Activated CD4-positive, alpha-beta T cell treated with anti-CD3 and anti-CD28 coated beads, Interleukin-2, amount 50 U/mL, for 16 hours (primary cell): ENCODE results near the gene ZNF532.
A peak's percentile ranks its signal among the peaks of the same experiment; 100 is the strongest.
"Not testable (repeated sequence)": the region's sequence is repeated elsewhere in the genome, so short reads cannot be mapped to it uniquely, and the experiment has no call there.

Source experiments
- DNase-seq: peaks from one replicate; pipeline ENCODE4 v3.0.0-alpha.2; 2020

Gene ZNF532, protein sequence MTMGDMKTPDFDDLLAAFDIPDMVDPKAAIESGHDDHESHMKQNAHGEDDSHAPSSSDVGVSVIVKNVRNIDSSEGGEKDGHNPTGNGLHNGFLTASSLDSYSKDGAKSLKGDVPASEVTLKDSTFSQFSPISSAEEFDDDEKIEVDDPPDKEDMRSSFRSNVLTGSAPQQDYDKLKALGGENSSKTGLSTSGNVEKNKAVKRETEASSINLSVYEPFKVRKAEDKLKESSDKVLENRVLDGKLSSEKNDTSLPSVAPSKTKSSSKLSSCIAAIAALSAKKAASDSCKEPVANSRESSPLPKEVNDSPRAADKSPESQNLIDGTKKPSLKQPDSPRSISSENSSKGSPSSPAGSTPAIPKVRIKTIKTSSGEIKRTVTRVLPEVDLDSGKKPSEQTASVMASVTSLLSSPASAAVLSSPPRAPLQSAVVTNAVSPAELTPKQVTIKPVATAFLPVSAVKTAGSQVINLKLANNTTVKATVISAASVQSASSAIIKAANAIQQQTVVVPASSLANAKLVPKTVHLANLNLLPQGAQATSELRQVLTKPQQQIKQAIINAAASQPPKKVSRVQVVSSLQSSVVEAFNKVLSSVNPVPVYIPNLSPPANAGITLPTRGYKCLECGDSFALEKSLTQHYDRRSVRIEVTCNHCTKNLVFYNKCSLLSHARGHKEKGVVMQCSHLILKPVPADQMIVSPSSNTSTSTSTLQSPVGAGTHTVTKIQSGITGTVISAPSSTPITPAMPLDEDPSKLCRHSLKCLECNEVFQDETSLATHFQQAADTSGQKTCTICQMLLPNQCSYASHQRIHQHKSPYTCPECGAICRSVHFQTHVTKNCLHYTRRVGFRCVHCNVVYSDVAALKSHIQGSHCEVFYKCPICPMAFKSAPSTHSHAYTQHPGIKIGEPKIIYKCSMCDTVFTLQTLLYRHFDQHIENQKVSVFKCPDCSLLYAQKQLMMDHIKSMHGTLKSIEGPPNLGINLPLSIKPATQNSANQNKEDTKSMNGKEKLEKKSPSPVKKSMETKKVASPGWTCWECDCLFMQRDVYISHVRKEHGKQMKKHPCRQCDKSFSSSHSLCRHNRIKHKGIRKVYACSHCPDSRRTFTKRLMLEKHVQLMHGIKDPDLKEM (N-terminal part only)

DNA sequence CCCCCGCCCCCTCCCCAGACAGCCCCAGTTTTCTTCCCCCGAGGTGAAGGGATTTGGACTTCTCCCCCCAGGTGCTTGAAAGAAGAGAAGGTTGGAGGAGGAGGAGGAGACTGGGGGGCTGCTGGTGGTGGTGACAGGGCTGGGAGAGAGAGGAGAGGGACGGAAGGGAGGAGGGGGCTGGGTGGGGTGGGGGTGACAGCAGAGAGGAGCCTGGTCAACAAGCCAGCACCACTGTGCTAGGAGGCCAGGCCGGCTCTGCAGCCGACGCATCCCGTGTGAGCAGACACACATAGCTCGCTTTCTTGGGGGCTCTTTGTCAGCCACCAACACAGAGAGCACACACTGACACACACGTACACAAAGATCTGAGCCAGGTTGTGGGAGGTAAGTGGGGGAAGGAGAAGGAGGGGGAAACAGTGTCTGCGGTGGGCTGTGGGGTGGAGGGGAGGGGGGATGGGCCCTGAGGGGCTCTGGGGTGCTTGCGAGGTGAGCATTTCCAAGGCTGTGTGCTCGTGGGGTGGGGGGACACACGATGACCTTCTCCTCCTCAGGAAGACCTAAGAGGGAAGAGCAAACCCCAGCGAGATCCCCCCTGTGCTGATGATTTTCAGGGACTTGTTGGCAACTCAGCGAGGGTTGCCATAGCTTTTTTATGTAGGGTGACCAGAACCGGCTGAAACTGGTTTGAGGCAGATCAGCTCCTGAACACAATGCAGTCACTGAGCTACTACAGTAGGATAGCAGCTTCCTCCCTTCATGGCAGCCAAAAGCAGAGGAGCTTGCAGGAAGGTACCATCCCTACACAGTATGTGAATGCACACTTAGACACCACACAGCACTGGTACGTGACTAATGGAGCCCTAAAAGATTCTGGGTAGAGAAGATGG, at the start of gene ZNF532:
Gene ZNF532, plus strand, starts transcription at position 732 of the 887 bp plus-strand sequence. CDS start 53,411 bp downstream, outside the sequence.
- peak; percentile 10 for DNase-seq

DNA sequence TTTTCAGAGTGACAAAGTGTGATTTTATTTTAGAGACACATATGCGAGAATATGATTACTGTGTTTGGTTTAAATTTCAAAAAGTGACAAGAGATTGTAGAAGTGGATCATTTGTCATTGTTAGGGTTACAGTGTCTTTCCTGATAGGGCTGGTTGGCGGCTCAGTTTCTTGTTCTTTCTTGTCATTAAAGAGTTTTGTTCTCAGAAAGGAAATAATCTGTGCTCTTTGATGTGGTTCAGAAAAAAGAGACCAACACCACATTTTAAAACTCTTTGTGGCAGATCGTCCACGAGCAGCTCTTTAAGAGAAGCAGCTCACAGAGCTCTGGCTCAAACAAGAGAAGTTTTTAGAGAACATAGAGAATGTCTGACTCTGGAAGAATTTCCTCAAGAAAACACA, 45.6 kb upstream of the ZNF532 start:
- DNase-seq = peak; percentile 48

DNA sequence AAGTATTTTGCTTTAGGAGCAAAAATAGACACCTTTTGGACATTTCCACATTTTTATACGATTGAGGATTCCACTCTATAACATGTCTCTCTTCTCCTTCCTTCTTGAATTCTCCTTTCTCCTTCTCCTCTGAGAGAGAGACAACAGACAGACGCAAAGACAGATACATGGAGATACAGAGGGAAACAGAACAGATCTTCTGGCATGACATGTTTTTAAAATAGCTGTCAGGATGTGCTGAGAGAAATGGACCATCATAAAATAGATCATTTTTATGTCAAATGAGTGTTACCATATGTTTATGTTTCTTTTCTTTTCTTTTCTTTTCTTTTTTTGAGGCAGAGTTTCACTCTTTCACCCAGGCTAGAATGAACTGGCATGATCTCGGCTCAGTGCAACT, 44.4 kb upstream of the ZNF532 start:
- no peak for DNase-seq

DNA sequence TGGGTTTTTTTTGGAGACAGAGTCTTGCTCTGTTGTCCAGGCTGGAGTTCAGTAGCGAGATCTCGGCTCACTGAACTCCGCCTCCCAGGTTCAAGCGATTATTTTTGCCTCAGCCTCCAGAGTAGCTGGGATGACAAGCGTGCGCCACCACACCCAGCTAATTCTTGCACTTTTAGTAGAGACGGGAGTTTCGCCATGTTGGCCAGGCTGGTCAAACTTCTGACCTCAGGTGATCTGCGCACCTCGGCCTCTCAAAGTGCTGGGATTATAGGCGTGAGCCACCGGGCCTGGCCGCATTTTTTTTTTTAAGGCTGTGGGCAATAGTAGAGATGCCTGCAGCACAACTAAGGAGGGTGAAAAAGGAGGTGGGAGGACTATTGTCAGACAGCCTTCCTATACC, 41.7 kb upstream of the ZNF532 start:
- DNase-seq = no peak

DNA sequence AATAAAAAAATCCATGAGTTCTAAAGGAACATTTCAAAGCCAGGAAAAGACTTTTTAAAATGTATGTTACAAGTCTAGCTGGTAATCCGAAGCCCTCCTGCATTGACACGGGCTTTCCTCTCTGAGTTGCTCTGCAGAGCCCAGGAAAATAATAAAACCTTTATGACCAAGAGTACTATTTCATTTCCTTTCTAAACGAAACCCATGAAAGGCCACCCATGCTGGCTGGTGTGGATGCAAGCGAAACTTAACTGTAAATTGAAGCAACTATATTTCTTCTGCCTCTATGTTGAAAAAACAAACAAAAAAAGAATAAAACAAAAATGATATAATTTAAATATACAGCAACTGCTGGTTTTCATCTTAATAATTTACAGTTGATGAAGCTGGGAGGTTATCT, 41.3 kb upstream of the ZNF532 start:
- no peak for DNase-seq

DNA sequence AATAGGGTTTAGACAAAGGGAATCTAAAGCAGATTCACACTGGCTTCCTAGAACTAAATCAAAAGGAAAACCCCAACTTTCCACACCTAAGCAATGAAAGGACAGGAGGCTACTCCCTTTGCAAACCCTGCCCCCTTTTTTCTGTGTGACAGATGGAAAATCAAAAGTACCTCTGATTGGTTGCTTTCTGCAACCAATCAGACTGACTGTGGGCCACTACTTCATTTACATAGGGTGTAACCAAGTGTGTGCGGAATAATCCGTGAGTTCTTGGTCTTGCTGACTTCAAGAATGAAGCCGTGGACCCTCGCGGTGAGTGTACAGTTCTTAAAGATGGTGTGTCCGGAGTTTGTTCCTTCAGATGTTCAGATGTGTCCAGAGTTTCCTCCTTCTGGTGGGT, 37.8 kb upstream of the ZNF532 start:
- DNase-seq = not testable (repeated sequence)

DNA sequence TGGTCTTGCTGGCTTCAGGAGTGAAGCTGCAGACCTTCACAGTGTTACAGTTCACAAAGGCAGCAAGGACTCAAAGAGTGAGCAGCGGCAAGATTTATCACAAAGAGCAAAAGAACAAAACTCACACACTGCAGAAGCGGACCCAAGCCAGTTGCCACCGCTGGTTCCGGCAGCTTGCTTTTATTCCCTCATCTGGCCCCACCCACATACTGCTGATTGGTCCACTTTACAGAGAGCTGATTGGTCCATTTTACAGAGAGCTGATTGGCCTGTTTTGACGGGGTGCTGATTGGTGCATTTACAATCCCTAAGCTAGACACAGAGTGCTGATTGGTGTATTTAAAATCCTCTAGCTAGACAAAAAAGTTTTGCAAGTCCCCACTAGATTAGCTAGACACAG, 37.2 kb upstream of the ZNF532 start:
- no peak for DNase-seq

DNA sequence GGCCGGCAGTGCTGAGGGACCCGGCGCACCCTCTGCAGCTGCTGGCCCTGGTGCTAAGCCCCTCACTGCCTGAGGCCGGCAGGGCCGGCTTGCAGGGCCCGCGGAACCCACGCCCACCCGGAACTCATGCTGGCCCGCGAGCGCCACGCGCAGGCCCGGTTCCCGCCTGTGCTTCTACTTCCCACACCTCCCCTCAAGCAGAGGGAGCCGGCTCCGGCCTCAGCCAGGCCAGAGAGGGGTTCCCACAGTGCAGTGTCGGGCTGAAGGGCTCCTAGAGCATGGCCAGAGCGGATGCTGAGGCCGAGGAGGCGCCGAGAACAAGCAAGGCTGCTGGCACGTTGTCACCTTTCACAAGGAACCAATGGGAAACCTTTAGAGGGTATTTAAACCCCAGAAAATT, 36.8 kb upstream of the ZNF532 start:
- DNase-seq = no peak

DNA sequence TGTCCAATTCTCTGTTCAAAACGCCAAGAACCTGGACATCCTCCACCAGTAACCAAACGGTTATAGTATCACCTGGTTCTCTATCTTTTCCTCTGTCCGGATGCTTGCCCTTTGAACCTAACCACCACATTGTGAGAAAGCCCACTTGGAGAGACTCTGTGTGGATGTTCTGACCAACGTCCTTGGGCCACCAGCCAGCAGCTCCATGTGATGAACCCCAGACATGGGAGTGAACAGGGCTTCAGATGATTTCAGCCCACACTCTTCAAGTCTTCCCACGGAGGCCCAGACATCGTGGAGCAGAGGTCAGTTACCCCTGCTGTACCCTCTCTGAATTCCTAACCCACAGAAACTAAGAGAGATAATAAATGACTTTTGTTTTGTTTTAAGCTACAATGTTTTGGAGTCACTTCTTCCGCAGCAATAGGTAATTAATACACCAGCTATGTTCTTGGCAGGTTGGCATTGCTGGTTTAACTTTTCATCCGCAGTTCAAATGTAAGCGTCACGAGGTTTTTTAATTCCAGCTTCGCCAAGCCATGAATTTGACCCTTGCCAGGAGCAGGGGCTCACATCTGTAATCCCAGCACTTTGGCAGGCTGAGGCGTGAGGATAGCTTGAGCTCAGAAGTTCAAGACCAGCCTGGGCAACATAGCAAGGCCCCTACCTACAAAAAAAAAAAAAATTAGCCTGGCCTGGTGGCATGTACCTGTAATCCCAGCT, 36.1 kb upstream of the ZNF532 start:
- DNase-seq = no peak

DNA sequence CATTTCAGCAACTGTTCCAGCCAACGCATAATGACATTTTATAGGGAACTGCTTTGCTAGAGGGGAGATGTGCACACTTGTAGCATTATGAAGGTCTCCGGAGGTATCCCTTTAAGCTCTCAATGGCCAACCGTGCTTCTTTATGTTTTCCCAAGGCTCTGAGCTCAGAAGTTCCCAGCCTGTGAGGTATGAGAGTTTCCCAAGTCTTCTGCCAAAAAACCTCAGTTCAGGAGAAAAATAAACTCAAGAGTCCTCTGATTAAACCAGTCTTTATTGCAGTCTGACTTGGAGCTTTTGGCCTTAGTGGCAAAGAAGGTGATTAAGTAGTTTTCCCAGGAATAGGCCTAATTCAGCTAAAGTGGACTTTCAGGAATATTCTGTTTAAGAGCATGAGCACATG, 35.4 kb upstream of the ZNF532 start:
- no peak for DNase-seq

DNA sequence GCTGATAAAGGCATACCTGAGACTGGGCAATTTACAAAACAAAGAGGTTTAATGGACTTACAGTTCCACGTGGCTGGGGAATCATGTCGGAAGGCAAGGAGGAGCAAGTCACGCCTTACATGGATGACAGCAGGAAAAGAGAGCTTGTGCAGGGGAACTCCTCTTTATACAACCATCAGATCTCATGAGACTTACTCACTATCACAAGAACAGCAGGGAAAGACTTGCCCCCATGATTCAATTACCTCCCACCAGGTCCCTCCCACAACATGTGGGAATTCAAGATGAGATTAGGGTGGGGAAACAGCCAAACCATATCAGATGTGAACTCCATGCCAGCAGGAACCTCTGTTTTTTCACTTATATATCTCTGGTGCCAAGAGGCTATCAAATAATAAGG, 34.8 kb upstream of the ZNF532 start:
- not testable (repeated sequence) for DNase-seq

DNA sequence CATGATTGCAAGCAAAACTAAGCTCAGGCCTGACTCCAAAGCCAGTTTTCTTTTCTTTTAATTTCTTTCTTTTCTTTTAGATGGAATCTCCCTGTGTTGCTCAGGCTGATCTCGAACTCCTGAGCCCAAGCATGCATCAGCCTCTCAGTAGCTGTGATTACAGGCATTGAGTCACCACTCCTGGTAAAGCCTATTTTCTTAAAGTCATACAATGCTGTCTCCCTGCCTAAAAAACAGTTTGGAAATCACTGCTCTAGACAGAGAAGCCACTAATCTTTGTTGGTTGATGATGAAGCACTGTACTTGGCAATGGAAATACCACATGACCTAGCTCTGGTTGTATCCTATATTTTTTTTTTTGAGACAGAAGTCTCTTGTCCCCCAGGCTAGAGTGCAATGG, 33.1 kb upstream of the ZNF532 start:
- no peak for DNase-seq

DNA sequence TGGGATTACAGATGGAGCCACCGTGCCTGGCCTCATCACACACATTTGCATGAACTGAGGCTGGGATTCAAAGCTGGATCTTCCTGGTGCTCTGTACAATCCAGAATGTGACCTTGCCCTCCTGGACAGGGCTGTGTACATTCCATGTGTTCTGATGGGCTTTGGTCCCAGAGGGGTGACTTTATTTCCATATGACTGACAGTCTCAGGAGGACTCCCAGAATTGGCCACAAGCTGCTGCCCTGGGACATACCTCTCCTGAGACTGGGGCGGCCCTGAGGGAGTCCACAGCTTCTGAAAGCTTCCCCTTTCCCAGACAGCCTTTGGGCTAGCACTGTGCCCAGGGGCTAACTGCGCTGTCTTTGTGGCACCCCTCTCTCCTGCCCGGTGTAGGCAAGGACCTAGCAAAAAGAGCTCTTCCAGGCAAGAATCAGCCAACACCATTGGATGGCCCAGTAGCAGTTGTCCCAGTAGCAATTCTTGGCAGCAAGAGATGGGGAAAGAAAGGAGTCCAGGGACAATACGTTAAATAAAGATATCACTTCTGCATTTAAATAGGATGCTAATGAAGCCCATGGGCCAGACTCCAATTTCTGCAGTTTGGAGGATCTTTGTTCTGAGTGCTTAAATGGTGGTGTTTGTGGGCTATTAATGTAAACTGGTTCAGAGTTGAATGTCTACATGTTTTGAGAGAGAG, 26.4 kb upstream of the ZNF532 start:
- no peak for DNase-seq

DNA sequence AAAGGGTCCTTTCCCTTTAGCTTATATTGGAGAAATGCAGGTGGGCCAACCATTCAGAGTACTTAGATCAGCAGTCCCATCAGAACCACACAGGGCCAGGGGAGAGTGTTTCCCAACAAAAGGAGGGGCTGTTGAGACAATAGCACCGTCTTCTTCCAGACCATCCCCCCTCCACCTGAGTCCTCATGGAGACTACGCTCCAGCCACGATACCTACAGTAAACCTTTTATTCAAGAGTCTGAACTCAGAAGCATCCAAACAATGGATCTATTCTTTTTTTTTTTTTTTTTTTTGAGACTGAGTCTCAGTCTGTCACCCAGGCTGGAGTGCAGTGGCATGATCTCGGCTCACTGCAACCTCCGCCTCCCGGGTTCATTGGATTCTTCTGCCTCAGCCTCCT, 25.7 kb upstream of the ZNF532 start:
- no peak for DNase-seq

DNA sequence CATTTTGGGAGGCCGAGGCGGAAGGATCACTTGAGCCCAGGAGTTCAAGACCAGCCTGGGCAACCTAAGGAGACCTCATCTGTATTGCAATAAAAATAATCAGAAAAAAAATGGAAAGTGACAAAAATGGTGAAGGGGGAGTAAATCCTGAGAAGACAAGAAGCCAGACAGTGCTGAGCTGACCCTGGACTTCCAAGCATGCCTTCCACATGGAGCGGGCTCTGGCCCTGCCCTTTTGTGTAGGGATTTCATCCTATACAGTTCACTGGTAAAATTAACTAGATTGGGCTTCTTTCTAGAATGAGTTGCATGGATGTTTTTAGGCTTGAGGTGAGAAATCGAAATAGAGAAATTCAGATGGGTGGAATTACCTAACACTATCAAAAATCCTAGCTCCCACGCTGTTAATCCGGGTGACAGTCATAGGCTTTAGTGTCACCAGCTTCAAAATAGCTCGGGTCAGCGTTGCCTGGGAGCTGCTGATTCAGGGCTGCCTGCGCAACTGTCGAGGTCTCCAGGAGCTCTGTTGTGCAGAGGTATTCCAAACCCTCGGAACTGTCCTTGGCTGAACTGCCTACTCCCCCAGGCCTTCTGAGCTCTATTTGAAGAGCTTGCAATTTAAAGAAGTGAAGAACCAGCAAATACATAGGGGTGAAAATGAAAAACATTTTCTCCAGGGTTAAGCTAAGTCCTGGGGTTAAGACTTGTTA, 21.5 kb upstream of the ZNF532 start:
- no peak for DNase-seq

DNA sequence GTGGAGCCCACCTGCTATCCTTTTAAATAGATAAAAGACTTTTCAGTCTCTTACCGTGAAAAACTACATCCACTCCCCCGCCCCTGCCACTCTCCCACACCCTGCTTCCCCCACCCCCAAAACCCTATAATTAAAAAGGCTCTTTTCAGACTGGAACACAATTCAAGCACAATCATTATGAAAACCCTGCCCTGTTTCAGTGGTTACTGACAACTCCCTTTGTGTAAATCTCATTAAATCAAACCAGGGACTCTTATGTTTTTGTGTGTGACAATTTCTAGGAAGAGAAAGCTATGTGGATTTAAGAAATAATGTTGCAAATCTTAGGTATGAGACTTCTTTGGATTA, 21.0 kb upstream of the ZNF532 start:
- DNase-seq = no peak

DNA sequence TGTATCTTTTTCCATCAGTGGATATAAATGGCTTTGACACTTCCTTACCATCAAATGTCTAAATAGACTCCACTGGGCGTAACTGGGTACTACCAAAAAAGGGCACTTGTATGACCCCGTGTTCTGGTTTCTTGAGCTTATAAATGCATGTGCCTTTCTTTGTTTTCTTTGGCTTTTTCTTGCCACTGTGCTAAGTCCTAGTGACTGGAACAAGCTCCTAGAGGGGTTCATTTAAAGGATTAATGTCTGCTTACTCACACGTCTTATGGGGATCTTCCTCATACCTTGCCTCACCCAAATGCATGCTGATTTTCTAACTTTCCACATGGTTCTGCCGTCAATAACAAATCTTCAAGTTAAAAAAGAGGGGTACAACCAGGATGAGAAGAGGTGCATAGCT, 19.8 kb upstream of the ZNF532 start:
- no peak for DNase-seq

DNA sequence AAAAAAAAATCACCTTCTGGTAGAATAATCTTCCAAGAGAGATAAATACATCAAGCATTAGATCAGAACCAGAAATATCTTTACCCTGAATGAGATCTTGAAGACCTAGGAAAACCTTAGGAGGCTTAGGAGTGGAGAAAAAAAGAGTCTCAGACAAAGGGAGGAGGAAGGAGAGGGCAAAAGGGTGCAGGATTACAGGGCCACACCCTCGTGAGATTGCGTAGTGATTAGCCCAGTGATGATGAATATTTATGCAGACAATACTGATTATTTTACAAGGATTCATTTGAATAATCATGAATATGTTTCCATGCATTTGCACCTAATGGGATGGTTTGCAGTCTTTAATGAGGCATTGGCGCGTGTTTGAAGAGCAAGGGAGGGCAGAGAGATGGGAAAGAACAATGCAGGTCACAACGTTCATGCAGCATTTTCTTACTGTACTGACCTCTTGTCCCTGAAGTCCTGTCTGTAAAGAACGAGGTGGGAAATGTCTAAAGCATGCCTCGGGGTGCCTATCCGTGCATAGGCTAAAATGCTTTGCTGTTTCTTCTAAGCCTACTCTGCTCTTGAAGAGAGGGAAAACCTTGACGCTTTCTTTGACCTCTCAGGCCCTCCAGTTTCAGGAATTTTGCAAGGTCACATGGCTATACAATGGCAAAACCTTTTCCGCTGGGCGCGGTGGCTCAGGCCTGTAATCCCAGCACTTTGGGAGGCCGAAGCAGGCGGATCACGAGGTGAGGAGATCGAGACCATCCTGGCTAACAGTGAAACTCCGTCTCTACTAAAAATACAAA, 18.6 kb upstream of the ZNF532 start:
- no peak for DNase-seq

DNA sequence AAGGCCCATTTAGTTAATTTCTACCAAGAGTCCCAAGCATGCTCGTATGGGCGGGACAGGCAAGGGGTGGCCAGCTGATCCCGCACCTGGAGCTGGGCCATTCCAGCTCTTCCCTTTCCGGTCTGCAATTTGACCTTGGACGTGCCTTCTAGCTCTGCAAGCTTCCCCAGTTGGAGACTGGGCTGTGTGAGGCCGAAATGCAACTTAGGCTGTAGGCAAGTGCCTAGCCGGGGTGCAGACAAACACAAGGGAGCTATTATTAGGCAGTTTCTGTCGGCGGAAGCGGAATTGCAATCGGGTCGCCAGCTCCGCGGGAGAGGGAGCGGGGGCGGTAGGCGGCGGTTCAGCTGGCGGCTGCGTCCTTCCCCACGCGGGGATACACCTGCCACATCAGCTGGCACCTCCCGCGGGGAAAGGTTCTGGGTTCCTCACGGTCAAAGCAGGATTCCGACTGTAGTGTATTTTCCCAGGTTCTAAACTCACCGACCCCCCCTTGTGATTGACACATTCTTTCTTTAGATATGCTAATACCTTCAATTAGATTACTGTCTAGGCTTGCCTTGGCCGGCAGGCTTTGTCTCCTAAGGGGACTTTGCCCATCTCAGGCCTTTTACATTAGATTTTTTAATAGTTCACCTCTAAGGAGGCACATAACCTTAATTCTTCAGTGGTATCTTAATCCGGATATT, 17.1 kb upstream of the ZNF532 start:
- DNase-seq = no peak
